Neuron (in vitro differentiated cells): ENCODE results near the gene PLXNB3.

Experiments used
- H2AFZ ChIP-seq: one replicate; pipeline ENCODE4 v1.6.1; 2013; ENCODE audit warnings: low read depth, mild to moderate bottlenecking, inconsistent platforms, low read length, moderate library complexity
- H3K27me3 ChIP-seq: one replicate; pipeline ENCODE4 v1.6.1; 2013; ENCODE audit warnings: low read length; ENCODE audit not compliant: insufficient read depth
- H3K36me3 ChIP-seq: one replicate; pipeline ENCODE4 v1.6.1; 2013; ENCODE audit warnings: low read length; ENCODE audit not compliant: insufficient read depth
- H3K4me1 ChIP-seq: one replicate; pipeline ENCODE4 v1.6.1; 2013; ENCODE audit warnings: low read length; ENCODE audit not compliant: insufficient read depth
- H3K4me3 ChIP-seq: 2 replicates; pipeline ENCODE4 v1.5.1; 2013; ENCODE audit warnings: mild to moderate bottlenecking, low read length, moderate library complexity
- H3K9me3 ChIP-seq: one replicate; pipeline ENCODE4 v1.6.1; 2013; ENCODE audit warnings: low read length

Gene PLXNB3

GRCh38 chrX:153763989-153764755 is at the start of gene PLXNB3:
TSS of gene PLXNB3 (plus strand) at chrX:153764249. CDS start at chrX:153765536, 1,287 bp downstream.
- H3K9me3 ChIP-seq = no peaks in the 10 kb centered on the region
- no peaks in the 10 kb centered on the region for H3K27me3 ChIP-seq
- no peak within 1 kb of the TSS for H3K4me3 ChIP-seq
- H3K36me3 ChIP-seq = no peaks in the 10 kb centered on the region
- H2AFZ ChIP-seq = no peak within 1 kb of the TSS
- peaks cover 30% of the 10 kb centered on the region for H3K4me1 ChIP-seq

- no peak overlapping the region for H3K4me3 ChIP-seq
- H3K27me3 ChIP-seq = peaks cover 6% of the 10 kb centered on the region
- peaks cover 25% of the 10 kb centered on the region for H3K36me3 ChIP-seq
- H3K4me1 ChIP-seq = no peaks in the 10 kb centered on the region
- H3K9me3 ChIP-seq = no peaks in the 10 kb centered on the region
- H2AFZ ChIP-seq = no peak overlapping the region
Measured at GRCh38 chrX:153714256-153714655, 49.8 kb upstream of the PLXNB3 start.

GRCh38 chrX:153717445-153717844 is 46.6 kb upstream of the PLXNB3 start:
- peaks cover 3% of the 10 kb centered on the region for H3K27me3 ChIP-seq
- no peaks in the 10 kb centered on the region for H3K9me3 ChIP-seq
- H3K4me1 ChIP-seq = no peaks in the 10 kb centered on the region
- H3K36me3 ChIP-seq = peaks cover 31% of the 10 kb centered on the region
- no peak overlapping the region for H2AFZ ChIP-seq
- no peak overlapping the region for H3K4me3 ChIP-seq

- Histone ChIP-seq H3K36me3 (peaks cover 28% of the 10 kb centered on the region), H3K27me3 (peaks cover 3% of the 10 kb centered on the region), H3K4me1 (peaks cover 5% of the 10 kb centered on the region), H3K9me3 (no peaks in the 10 kb centered on the region), H2AFZ (no peak overlapping the region), H3K4me3 (no peak overlapping the region)
Measured at GRCh38 chrX:153719238-153719637, 44.8 kb upstream of the PLXNB3 start.

GRCh38 chrX:153719701-153720100 is 44.3 kb upstream of the PLXNB3 start:
- H3K27me3 ChIP-seq = peaks cover 3% of the 10 kb centered on the region
- H3K9me3 ChIP-seq = no peaks in the 10 kb centered on the region
- H3K4me3 ChIP-seq = no peak overlapping the region
- peaks cover 6% of the 10 kb centered on the region for H3K4me1 ChIP-seq
- peaks cover 24% of the 10 kb centered on the region for H3K36me3 ChIP-seq
- no peak overlapping the region for H2AFZ ChIP-seq

GRCh38 chrX:153722704-153723350 is 41.2 kb upstream of the PLXNB3 start:
- peaks cover 33% of the 10 kb centered on the region for H3K4me1 ChIP-seq
- H3K9me3 ChIP-seq = no peaks in the 10 kb centered on the region
- H2AFZ ChIP-seq = no peak overlapping the region
- peaks cover 9% of the 10 kb centered on the region for H3K36me3 ChIP-seq
- H3K4me3 ChIP-seq = peak overlapping the region; percentile 49
- no peaks in the 10 kb centered on the region for H3K27me3 ChIP-seq

- no peaks in the 10 kb centered on the region for H3K9me3 ChIP-seq
- H3K36me3 ChIP-seq = peaks cover 9% of the 10 kb centered on the region
- no peak overlapping the region for H2AFZ ChIP-seq
- peak overlapping the region; percentile 49 for H3K4me3 ChIP-seq
- no peaks in the 10 kb centered on the region for H3K27me3 ChIP-seq
- peaks cover 35% of the 10 kb centered on the region for H3K4me1 ChIP-seq
Measured at GRCh38 chrX:153723351-153724251, 40.4 kb upstream of the PLXNB3 start.

- H3K4me1 ChIP-seq = peaks cover 35% of the 10 kb centered on the region
- H3K9me3 ChIP-seq = no peaks in the 10 kb centered on the region
- H3K4me3 ChIP-seq = peak within 1 kb of the TSS; percentile 49
- peaks cover 9% of the 10 kb centered on the region for H3K36me3 ChIP-seq
- no peak within 1 kb of the TSS for H2AFZ ChIP-seq
- H3K27me3 ChIP-seq = no peaks in the 10 kb centered on the region
Measured at GRCh38 chrX:153724252-153725038, 39.6 kb upstream of the PLXNB3 start, which contains the start of the genes ABCD1 and BCAP31. TSS of gene ABCD1 (plus strand) at chrX:153724856. CDS start at chrX:153725267, 411 bp downstream. TSS of gene BCAP31 (minus strand) at chrX:153724387. CDS start at chrX:153723244, 1,143 bp downstream.

- Histone ChIP-seq H3K27me3 (no peaks in the 10 kb centered on the region), H3K4me1 (peaks cover 35% of the 10 kb centered on the region), H2AFZ (no peak overlapping the region), H3K9me3 (no peaks in the 10 kb centered on the region), H3K4me3 (peak overlapping the region; percentile 41), H3K36me3 (peaks cover 4% of the 10 kb centered on the region)
Measured at GRCh38 chrX:153725039-153725831, 38.8 kb upstream of the PLXNB3 start.

- H3K4me1 ChIP-seq = peaks cover 35% of the 10 kb centered on the region
- no peaks in the 10 kb centered on the region for H3K27me3 ChIP-seq
- peaks cover 2% of the 10 kb centered on the region for H3K9me3 ChIP-seq
- no peak overlapping the region for H3K4me3 ChIP-seq
- H3K36me3 ChIP-seq = no peaks in the 10 kb centered on the region
- H2AFZ ChIP-seq = no peak overlapping the region
Measured at GRCh38 chrX:153725832-153726285, 38.2 kb upstream of the PLXNB3 start.

- Histone ChIP-seq H3K9me3 (peaks cover 2% of the 10 kb centered on the region), H3K4me1 (peaks cover 35% of the 10 kb centered on the region), H3K4me3 (peak overlapping the region; percentile 17), H2AFZ (no peak overlapping the region), H3K27me3 (no peaks in the 10 kb centered on the region), H3K36me3 (no peaks in the 10 kb centered on the region)
Measured at GRCh38 chrX:153726286-153727122, 37.5 kb upstream of the PLXNB3 start.
